Neural cell (in vitro differentiated cells): Measurements from ENCODE around the gene IQCB1. TPM values are rescaled to one million over a fixed set of nuclear protein-coding genes. Genes with fewer than 3 reads are reported as not detected.

ENCODE experiments used
- H2AFZ ChIP-seq: fragments of 200-600, 300-800 bp; sonication (generic), shearing (Covaris generic); 2 replicates; pipeline ENCODE4 v1.6.0; 2014; ENCODE audit warnings: low read depth, mild to moderate bottlenecking, antibody characterized with exemption, low read length, moderate library complexity
- H3F3A ChIP-seq: fragments of 200-600 bp; shearing (Covaris generic); 2 replicates; pipeline ENCODE4 v1.6.1; 2016; ENCODE audit warnings: mild to moderate bottlenecking, moderate library complexity, mixed read lengths, antibody characterized with exemption, low read length; ENCODE audit not compliant: insufficient read depth, poor library complexity, severe bottlenecking
- H3K27ac ChIP-seq: fragments of 200-600, 300-800 bp; sonication (generic), shearing (Covaris generic); 2 replicates; pipeline ENCODE4 v1.5.1; 2014; ENCODE audit warnings: mild to moderate bottlenecking, low read length, moderate library complexity
- H3K27me3 ChIP-seq: fragments of 300-800, 200-600 bp; sonication (generic), shearing (Covaris generic); 2 replicates; pipeline ENCODE4 v1.6.0; 2014; ENCODE audit warnings: mild to moderate bottlenecking, low read depth, low read length, moderate library complexity; ENCODE audit not compliant: insufficient read depth
- H3K36me3 ChIP-seq: fragments of 300-800, 200-600 bp; sonication (generic), shearing (Covaris generic); 2 replicates; pipeline ENCODE4 v1.5.1; 2014; ENCODE audit warnings: mild to moderate bottlenecking, antibody characterized with exemption, low read length, moderate library complexity; ENCODE audit not compliant: insufficient read depth
- H3K4me2 ChIP-seq: fragments of 300-800, 200-600 bp; sonication (generic), shearing (Covaris generic); 2 replicates; pipeline ENCODE4 v1.6.0; 2014; ENCODE audit warnings: mild to moderate bottlenecking, low read length
- H3K4me3 ChIP-seq: fragments of 300-800, 200-600 bp; sonication (generic), shearing (Covaris generic); 2 replicates; pipeline ENCODE4 v1.5.1; 2014; ENCODE audit warnings: mild to moderate bottlenecking, low read length, moderate library complexity
- H3K79me2 ChIP-seq: fragments of 200-600 bp; shearing (Covaris generic); replicated peaks from 2 replicates; pipeline ENCODE4 v1.6.0; 2014; ENCODE audit warnings: mild to moderate bottlenecking, low read length, moderate library complexity; ENCODE audit not compliant: insufficient read depth
- H3K9ac ChIP-seq: fragments of 300-800, 200-600 bp; sonication (generic), shearing (Covaris generic); 2 replicates; pipeline ENCODE4 v1.6.1; 2016; ENCODE audit warnings: mild to moderate bottlenecking, low read length, mixed read lengths
- H3K9me2 ChIP-seq: fragments of 200-600 bp; shearing (Covaris generic); 2 replicates; pipeline ENCODE4 v1.6.1; 2016; ENCODE audit warnings: mild to moderate bottlenecking, low read length, mixed read lengths; ENCODE audit not compliant: insufficient read depth
- H3K9me3 ChIP-seq: fragments of 200-600, 300-800 bp; sonication (generic), shearing (Covaris generic); 2 replicates; pipeline ENCODE4 v1.6.1; 2016; ENCODE audit warnings: mild to moderate bottlenecking, mixed run types, low read length, moderate library complexity, mixed read lengths
- H4K20me1 ChIP-seq: fragments of 200-600 bp; shearing (Covaris generic); 2 replicates; pipeline ENCODE4 v1.6.1; 2016; ENCODE audit warnings: mild to moderate bottlenecking, mixed run types; ENCODE audit not compliant: insufficient read depth
- CTCF ChIP-seq: fragments of 450-650 bp; IDR thresholded peaks from 2 replicates; pipeline ENCODE4 v1.5.1; 2014; ENCODE audit warnings: antibody characterized with exemption, mild to moderate bottlenecking, moderate library complexity; ENCODE audit not compliant: poor library complexity, severe bottlenecking
- EP300 ChIP-seq: fragments of 450-650 bp; conservative IDR thresholded peaks from 2 replicates; pipeline ENCODE4 v1.6.1; 2014; ENCODE audit warnings: antibody characterized with exemption, mild to moderate bottlenecking, moderate library complexity; ENCODE audit not compliant: poor library complexity, severe bottlenecking
- EZH2 ChIP-seq: fragments of 200-600, 300-800 bp; shearing (Covaris generic), sonication (generic); IDR thresholded peaks from 2 replicates; pipeline ENCODE4 v1.6.1; 2014; ENCODE audit warnings: antibody characterized with exemption, low read length, borderline replicate concordance, mild to moderate bottlenecking; ENCODE audit not compliant: insufficient read depth, poor library complexity, severe bottlenecking
- MXI1 ChIP-seq: fragments of 450-650 bp; conservative IDR thresholded peaks from 2 replicates; pipeline ENCODE4 v1.6.1; 2014; ENCODE audit warnings: antibody characterized with exemption, mild to moderate bottlenecking; ENCODE audit not compliant: poor library complexity, severe bottlenecking
- POLR2AphosphoS5 ChIP-seq: IDR thresholded peaks from 2 replicates; pipeline ENCODE4 v1.6.1; 2012
- RAD21 ChIP-seq: fragments of 450-650 bp; conservative IDR thresholded peaks from 2 replicates; pipeline ENCODE4 v1.6.1; 2014; ENCODE audit warnings: antibody characterized with exemption, mild to moderate bottlenecking, moderate library complexity
- SMC3 ChIP-seq: fragments of 450-650 bp; conservative IDR thresholded peaks from 2 replicates; pipeline ENCODE4 v1.6.1; 2014; ENCODE audit warnings: antibody characterized with exemption, mild to moderate bottlenecking, moderate library complexity; ENCODE audit not compliant: poor library complexity
- TAF1 ChIP-seq: IDR thresholded peaks from 2 replicates; pipeline ENCODE4 v1.6.1; 2012; ENCODE audit warnings: low read depth
- polyA plus RNA-seq: library from polyadenylated mRNA; depleted of rRNA; stranded (reverse); fragments of >200 nt; gene quantifications from 2 replicates; pipeline ENCODE4 v1.2.3, GENCODE V29; 2014
- TF ChIP-seq, protein P1 (sequence below): IDR thresholded peaks from 2 replicates; pipeline ENCODE4 v1.6.1; 2012; ENCODE audit warnings: borderline replicate concordance

The IQCB1 gene
- polyA plus RNA-seq, 1 donor from 2014 or later = 50.2 TPM

- no peak overlapping the region for H3K9ac ChIP-seq
- H3K9me3 ChIP-seq = no peaks in the 10 kb centered on the region
- H2AFZ ChIP-seq = no peak overlapping the region
- no peak for TF ChIP-seq EZH2
- TF ChIP-seq SMC3 = no peak
- no peak for TF ChIP-seq TAF1
- TF ChIP-seq POLR2AphosphoS5 = no peak
- no peak for TF ChIP-seq RAD21
- TF ChIP-seq EP300 = no peak
- TF ChIP-seq, protein P1, sequence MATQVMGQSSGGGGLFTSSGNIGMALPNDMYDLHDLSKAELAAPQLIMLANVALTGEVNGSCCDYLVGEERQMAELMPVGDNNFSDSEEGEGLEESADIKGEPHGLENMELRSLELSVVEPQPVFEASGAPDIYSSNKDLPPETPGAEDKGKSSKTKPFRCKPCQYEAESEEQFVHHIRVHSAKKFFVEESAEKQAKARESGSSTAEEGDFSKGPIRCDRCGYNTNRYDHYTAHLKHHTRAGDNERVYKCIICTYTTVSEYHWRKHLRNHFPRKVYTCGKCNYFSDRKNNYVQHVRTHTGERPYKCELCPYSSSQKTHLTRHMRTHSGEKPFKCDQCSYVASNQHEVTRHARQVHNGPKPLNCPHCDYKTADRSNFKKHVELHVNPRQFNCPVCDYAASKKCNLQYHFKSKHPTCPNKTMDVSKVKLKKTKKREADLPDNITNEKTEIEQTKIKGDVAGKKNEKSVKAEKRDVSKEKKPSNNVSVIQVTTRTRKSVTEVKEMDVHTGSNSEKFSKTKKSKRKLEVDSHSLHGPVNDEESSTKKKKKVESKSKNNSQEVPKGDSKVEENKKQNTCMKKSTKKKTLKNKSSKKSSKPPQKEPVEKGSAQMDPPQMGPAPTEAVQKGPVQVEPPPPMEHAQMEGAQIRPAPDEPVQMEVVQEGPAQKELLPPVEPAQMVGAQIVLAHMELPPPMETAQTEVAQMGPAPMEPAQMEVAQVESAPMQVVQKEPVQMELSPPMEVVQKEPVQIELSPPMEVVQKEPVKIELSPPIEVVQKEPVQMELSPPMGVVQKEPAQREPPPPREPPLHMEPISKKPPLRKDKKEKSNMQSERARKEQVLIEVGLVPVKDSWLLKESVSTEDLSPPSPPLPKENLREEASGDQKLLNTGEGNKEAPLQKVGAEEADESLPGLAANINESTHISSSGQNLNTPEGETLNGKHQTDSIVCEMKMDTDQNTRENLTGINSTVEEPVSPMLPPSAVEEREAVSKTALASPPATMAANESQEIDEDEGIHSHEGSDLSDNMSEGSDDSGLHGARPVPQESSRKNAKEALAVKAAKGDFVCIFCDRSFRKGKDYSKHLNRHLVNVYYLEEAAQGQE = no peak
- TF ChIP-seq MXI1 = no peak
- no peak for TF ChIP-seq CTCF
- H3K79me2 ChIP-seq = no peaks in the 10 kb centered on the region
- H3K27me3 ChIP-seq = no peaks in the 10 kb centered on the region
- H3K27ac ChIP-seq = no peak overlapping the region
- H3F3A ChIP-seq = no peaks in the 10 kb centered on the region
- H3K4me2 ChIP-seq = no peak overlapping the region
- H3K9me2 ChIP-seq = no peaks in the 10 kb centered on the region
- H3K36me3 ChIP-seq = peaks cover 8% of the 10 kb centered on the region
- H4K20me1 ChIP-seq = no peaks in the 10 kb centered on the region
- H3K4me3 ChIP-seq = no peak overlapping the region
Observed at GRCh38 chr3:121722411-121722810, 112.4 kb downstream of the IQCB1 start.

DNA sequence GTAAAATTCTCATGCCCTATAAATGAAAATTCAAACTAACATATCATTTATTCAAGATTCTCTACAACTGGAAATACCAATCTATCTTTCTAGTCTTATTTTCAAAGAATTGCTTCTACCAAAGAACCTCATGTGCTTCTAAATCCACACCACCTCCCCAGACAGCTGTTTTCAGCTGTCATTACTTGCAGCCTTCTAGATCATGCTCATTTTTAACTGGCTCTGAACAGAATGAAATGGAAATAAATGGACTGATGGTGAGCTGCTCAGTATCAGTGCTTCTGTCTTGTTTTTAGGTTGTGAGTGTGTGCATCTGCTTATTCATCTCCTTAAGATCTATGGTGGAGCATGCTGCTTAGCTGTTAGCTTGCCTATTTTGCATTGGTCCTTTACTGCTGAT lies 114.7 kb downstream of the IQCB1 start:
- Histone ChIP-seq H3K9ac (no peak overlapping the region), H2AFZ (no peak overlapping the region), H3K27ac (no peak overlapping the region), H3K9me2 (no peaks in the 10 kb centered on the region), H3K36me3 (peaks cover 14% of the 10 kb centered on the region), H4K20me1 (no peaks in the 10 kb centered on the region), H3K4me3 (no peak overlapping the region), H3K79me2 (no peaks in the 10 kb centered on the region), H3K4me2 (no peak overlapping the region), H3F3A (no peaks in the 10 kb centered on the region), H3K9me3 (no peaks in the 10 kb centered on the region), H3K27me3 (no peaks in the 10 kb centered on the region)
- no peak for TF ChIP-seq SMC3
- no peak for TF ChIP-seq POLR2AphosphoS5
- TF ChIP-seq EZH2 = no peak
- no peak for TF ChIP-seq CTCF

Other genes with a start within 250 kb of the IQCB1 start
- not detected in 2 replicates for gene FBXO40, start 241.7 kb downstream of the IQCB1 start, polyA plus RNA-seq
- 0.25 and 0.28 TPM in 2 replicates for gene HCLS1, start 174.2 kb downstream of the IQCB1 start, polyA plus RNA-seq
- 29.3 and 30.2 TPM in 2 replicates for gene GOLGB1, start 85.3 kb downstream of the IQCB1 start, polyA plus RNA-seq
- gene EAF2, start 149 bp upstream of the IQCB1 start, polyA plus RNA-seq = 1.2 and 2.0 TPM in 2 replicates
- gene SLC15A2, start 59.3 kb upstream of the IQCB1 start, polyA plus RNA-seq = 1.6 TPM in 2 replicates
- gene ILDR1, start 187.2 kb upstream of the IQCB1 start, polyA plus RNA-seq = not detected in 2 replicates
- gene CD86, start 220.3 kb upstream of the IQCB1 start, polyA plus RNA-seq = 0.40 TPM in 1 of 2 replicates, not detected in the other